Measurements from ENCODE around the gene TBC1D17.
"Not testable (repeated sequence)": the region's sequence is repeated elsewhere in the genome, so short reads cannot be mapped to it uniquely, and the experiment has no call there.

The TBC1D17 gene

GRCh38 chr19:49921871-49922795 is 44.6 kb downstream of the TBC1D17 start:
- H3K27ac ChIP-seq = no peak overlapping the region
- TF ChIP-seq CTCF (IDR thresholded peaks at IDR 0.05) (no peak), ZFX (IDR thresholded peaks at IDR 0.05; ENCODE audit: borderline replicate concordance) (no peak)

GRCh38 chr19:49923055-49924003 is 45.8 kb downstream of the TBC1D17 start:
- no peak for TF ChIP-seq ZFX (IDR thresholded peaks at IDR 0.05; ENCODE audit: borderline replicate concordance)
- TF ChIP-seq CTCF (IDR thresholded peaks at IDR 0.05) = no peak
- H3K27ac ChIP-seq = no peak overlapping the region

GRCh38 chr19:49924004-49924880 is 46.7 kb downstream of the TBC1D17 start:
- TF ChIP-seq CTCF (IDR thresholded peaks at IDR 0.05) (no peak), ZFX (IDR thresholded peaks at IDR 0.05; ENCODE audit: borderline replicate concordance) (no peak)
- no peak overlapping the region for H3K27ac ChIP-seq

- H3K27ac ChIP-seq = not testable (repeated sequence)
Observed at GRCh38 chr19:49924881-49925210, 47.3 kb downstream of the TBC1D17 start.

GRCh38 chr19:49925486-49925885 is 48.0 kb downstream of the TBC1D17 start:
- TF ChIP-seq ZFX (IDR thresholded peaks at IDR 0.05; ENCODE audit: borderline replicate concordance) (no peak), CTCF (IDR thresholded peaks at IDR 0.05) (no peak)
- no peak overlapping the region for H3K27ac ChIP-seq

- no peak overlapping the region for H3K27ac ChIP-seq
- TF ChIP-seq CTCF (IDR thresholded peaks at IDR 0.05) = no peak
Observed at GRCh38 chr19:49926515-49926914, 49.0 kb downstream of the TBC1D17 start.
